RWPE1 (cell line): ENCODE data around the gene KLHL26.

Source experiments
- CTCF ChIA-PET: fragments of 350-600 bp; sonication (Branson Sonifier 250); formaldehyde crosslinking; extraction: SDS; loops from one replicate; lab custom pipeline; 2021; lab: Yijun Ruan, JAX
- POLR2A ChIA-PET: fragments of 400-600 bp; formaldehyde crosslinking; extraction: SDS; loops from one replicate; lab custom pipeline; 2020; ENCODE audit warnings: antibody characterized with exemption; ENCODE audit not compliant: low non-redundant PET; lab: Yijun Ruan, JAX
- DNase-seq: peaks from one replicate; pipeline ENCODE4 v3.0.0; 2012; ENCODE audit warnings: low spot score
- H3K27ac ChIP-seq: fragments of 450-650 bp; 2 replicates; pipeline ENCODE4 v1.5.1; 2017
- TF ChIP-seq, protein P1 (sequence below): fragments of 450-650 bp; conservative IDR thresholded peaks from 2 replicates; pipeline ENCODE4 v1.5.1; 2017; ENCODE audit warnings: low read depth, mild to moderate bottlenecking

KLHL26 gene

DNA sequence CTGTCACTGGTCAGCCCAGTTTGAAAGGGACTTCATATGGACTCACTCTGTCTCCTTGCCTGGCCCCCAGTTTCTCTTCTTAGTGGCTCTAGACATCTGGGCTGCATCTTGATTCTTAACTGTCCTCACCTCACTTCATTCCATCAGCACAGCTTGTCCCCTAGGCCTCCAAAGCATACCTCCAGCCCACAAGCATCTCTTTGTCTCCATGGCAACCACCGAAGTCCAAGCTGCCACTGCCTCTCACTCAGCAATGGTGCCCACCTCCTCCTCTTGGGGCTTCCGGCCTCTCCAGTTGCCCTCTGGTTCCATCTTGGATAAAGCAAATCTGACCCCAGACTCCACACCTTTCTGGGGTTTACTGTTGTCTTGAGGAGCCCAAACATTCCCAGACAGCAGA, 9.9 kb upstream of the KLHL26 start:
- POLR2A ChIA-PET: no interaction called here
- H3K27ac ChIP-seq: no peak overlapping the region
- no peak for DNase-seq
- TF ChIP-seq, protein P1, sequence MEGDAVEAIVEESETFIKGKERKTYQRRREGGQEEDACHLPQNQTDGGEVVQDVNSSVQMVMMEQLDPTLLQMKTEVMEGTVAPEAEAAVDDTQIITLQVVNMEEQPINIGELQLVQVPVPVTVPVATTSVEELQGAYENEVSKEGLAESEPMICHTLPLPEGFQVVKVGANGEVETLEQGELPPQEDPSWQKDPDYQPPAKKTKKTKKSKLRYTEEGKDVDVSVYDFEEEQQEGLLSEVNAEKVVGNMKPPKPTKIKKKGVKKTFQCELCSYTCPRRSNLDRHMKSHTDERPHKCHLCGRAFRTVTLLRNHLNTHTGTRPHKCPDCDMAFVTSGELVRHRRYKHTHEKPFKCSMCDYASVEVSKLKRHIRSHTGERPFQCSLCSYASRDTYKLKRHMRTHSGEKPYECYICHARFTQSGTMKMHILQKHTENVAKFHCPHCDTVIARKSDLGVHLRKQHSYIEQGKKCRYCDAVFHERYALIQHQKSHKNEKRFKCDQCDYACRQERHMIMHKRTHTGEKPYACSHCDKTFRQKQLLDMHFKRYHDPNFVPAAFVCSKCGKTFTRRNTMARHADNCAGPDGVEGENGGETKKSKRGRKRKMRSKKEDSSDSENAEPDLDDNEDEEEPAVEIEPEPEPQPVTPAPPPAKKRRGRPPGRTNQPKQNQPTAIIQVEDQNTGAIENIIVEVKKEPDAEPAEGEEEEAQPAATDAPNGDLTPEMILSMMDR: no peak
- CTCF ChIA-PET: interaction anchor here (0.6 kb wide), 1 partner anchor 51 kb away, joined by 5 read pairs; no protein-coding TSS in a partner anchor

DNA sequence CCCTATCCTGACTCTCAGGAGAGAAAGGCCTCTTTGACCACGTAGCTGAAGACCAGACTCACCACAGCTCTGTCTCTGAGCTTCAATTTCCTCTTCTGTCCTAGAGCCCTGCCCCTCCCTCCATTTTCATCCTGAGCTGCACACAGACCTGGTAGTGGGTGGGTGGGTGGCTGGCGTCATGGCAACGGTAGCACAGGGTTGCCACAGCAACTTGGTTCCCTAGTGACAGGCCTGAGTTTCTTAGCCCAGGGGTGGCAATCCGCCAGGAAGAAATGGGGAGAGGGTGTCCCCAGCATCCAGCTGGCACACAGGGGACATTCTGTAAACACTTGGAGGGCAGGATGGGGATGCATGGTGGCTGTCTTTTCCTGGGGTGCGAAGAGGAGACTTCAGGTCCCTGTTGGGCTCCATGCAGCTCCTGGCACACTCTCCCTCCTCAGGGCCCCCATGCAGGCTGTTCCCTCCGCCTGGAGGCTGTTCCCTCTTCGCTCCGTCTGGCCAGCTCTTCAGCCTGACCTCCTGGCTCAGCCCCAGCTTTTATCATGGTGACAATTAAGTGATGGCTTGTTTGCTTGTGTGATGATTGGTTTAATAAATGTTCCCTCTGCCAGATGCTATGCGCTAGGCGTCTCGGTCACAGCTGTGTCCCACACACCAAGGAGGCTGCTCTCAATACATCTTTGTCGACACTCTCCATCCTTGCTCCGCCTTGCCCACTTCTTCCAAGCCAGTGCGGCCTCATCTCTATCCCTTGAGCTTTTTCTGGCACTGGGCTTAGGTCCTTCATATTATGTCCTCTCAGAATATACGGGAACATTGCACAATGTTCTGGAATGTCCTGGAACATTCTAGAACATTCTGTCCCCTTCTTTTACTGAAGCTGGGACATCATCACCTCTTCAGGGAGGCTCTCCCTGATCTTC, 7.4 kb upstream of the KLHL26 start:
- TF ChIP-seq, protein P1: no peak
- no peak for DNase-seq
- H3K27ac ChIP-seq: no peak overlapping the region
- ChIA-PET POLR2A (no interaction called here), CTCF (interaction anchor here (1.1 kb wide), 1 partner anchor 9 kb away, joined by 3 read pairs; no protein-coding TSS in a partner anchor)

GRCh38 chr19:18633321-18633720, 3.5 kb upstream of the KLHL26 start:
- H3K27ac ChIP-seq: no peak overlapping the region; the same call in 1 of the 2 replicates
- ChIA-PET CTCF (no interaction called here), POLR2A (no interaction called here)
- TF ChIP-seq, protein P1: no peak
- no peak for DNase-seq

DNA sequence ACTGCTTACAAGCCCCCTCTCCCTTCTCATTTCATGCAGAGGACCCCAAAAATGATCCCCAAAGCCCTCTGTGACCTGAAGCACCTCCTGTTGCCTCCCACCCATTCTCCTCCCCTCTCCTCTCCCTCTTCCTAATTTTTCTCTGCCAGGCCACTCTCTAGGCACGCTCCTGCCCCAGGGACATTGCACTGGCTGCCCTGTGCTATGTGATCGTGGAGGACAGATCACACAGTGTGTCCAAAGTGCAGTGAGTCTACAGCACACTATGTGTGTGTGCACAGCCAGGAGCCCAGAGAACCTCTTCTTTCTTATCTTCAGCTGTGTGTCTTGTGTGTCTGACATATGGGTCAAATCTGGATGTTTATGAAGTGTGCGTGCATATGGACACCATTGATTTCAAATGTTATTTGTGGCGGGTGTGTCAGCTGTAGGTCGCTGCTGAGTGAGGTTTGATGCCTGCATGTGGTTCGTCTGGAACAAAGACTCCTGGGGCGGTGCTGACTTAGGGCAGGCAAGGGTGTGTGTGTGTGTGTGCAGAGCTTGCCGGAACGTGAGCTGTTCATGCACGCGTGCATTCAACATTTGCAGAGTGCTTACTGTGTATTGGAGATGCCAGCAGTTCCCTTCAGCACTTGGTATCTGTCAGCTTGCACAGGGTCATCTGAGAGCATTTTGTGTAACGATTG, 2.1 kb upstream of the KLHL26 start:
- TF ChIP-seq, protein P1: no peak
- POLR2A ChIA-PET: interaction anchor here (0.6 kb wide), 1 partner anchor 103 kb away, joined by 4 read pairs; no protein-coding TSS in a partner anchor
- no peak for DNase-seq
- CTCF ChIA-PET: interaction anchor here (0.6 to 0.8 kb wide), 3 partner anchors 9 to 209 kb away, joined by 3 read pairs; no protein-coding TSS in a partner anchor
- H3K27ac ChIP-seq: peak overlapping the region; percentile 84

DNA sequence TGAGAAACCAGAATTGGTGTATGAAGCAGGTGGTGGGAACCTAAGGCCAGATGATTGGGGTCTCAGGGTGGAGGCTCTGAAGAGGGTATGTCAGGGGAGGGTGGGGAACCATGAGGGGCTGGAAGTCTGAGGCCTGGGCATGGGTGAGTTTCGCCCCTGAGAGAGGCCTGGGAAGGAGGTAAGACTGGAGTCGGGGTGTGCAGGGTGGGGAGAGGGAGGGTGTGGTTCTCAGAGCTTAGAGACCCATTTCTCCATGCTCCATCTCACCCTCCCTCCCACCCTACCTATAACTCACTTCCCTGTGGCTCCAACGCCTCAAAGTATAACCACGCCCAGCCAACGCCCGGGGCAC, 1.0 kb upstream of the KLHL26 start:
- DNase-seq: no peak

More for the DNA sequence above, 1.0 kb upstream of the KLHL26 start:
- H3K27ac ChIP-seq: peak overlapping the region; percentile 84
- CTCF ChIA-PET: interaction anchor here (0.6 kb wide), 1 partner anchor 186 kb away, joined by 3 read pairs; no protein-coding TSS in a partner anchor
- POLR2A ChIA-PET: no interaction called here
- TF ChIP-seq, protein P1: no peak
